GM12892 (cell line): ENCODE data around the gene GALR2.

ENCODE experiments used
- POLR2A ChIP-seq: IDR thresholded peaks from 2 replicates; pipeline ENCODE4 v1.6.1; 2011; ENCODE audit warnings: low read depth, low read length, control low read depth
- POLR2AphosphoS5 ChIP-seq: IDR thresholded peaks from 2 replicates; pipeline ENCODE4 v1.6.1; 2011; ENCODE audit warnings: low read depth, low read length, control low read depth
- TAF1 ChIP-seq: IDR thresholded peaks from 2 replicates; pipeline ENCODE4 v1.6.1; 2011; ENCODE audit warnings: low read depth, mild to moderate bottlenecking, control low read depth, low read length, borderline replicate concordance

- TF ChIP-seq POLR2A = no peak
- TF ChIP-seq POLR2AphosphoS5 = no peak
- TF ChIP-seq TAF1 = no peak
These were observed 42.4 kb upstream of the GALR2 start for GRCh38 chr17:76032073-76032779.
